Tongue (tissue), 2 donors: Measurements from ENCODE around the gene ANKS1A. TPM values are rescaled to one million over a fixed set of nuclear protein-coding genes. Genes with fewer than 3 reads are reported as not detected.

Source experiments
- DNase-seq: peaks from one replicate; pipeline ENCODE4 v3.0.0-alpha.2; 2015
- total RNA-seq: library from RNA; depleted of rRNA; stranded (reverse); fragments of >200 nt; gene quantifications from one replicate; pipeline ENCODE4 v1.2.3, GENCODE V29; 2014

ANKS1A gene
- total RNA-seq, 1 donor from 2014 or later = 23.5 TPM

DNA sequence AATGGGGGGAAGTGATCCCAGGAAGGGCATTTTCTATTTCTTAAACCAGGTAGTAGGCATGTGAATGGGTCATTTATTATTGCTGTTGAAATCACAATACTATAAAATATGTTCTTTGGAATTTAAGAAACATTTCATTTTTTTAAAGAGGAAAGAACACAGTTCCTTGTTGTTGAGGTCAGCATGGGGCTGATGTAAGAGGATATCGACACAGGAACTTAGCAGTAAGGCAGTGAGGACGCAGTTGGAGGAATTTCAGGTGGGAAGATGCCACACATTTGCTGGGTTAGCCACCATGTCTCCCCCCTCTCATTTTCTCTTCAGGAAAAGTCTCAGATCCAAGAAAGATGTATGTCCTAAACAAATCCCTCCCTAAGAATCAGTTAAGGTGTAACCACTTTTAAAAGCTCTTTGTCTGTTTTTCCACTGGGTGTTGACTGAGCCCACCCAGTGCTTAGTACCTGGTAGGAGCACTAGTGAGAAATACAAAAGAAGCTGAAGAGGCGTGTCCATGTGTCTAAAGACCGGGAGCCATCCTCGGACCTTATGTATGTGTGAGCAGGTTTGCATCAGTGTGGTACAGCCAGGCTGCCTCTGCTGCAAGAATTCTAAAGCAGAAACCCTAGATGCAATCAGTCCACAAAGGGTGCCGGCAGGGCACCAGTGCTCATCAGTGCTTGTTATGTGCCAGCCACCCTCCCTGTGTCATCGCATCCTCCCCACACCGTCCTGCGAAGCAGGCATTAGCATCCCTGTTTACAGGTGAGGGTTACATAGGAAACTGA lies 153.2 kb downstream of the ANKS1A start:
- no peak for DNase-seq

DNA sequence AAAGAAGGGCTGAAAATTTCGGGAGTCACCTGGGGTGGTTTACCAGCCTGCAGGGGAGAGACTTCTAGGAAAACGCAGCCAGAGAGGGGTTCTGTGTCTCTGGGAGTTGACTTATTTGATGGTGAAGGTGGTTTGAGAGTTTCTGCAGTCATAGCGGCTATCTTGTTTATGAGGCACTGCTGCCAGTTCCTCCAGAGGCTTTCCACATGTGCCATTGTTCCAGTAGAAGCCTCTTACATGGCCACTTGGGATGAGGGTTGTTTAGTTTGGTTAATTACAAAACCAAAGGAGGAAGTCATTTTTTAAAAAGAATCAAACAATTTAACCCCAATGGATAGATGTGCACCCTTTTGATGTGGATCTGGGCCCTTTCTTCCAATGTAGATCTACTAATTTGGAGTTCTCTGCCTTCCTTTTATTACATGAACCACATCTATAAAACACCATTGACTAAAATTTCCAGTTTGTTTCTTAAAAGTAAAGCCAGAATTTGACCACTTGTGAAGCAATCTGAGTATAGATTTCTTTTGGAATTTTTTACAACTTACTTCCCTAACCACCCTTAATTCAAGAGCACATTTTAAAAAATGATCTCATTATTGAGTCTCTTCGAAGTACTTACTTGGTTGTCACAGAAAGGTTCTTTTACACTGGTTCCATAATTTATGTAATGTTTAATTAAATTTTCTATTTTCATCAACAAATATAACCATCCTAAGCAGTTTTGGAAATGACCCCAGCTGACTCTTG lies 154.5 kb downstream of the ANKS1A start:
- DNase-seq = no peak

DNA sequence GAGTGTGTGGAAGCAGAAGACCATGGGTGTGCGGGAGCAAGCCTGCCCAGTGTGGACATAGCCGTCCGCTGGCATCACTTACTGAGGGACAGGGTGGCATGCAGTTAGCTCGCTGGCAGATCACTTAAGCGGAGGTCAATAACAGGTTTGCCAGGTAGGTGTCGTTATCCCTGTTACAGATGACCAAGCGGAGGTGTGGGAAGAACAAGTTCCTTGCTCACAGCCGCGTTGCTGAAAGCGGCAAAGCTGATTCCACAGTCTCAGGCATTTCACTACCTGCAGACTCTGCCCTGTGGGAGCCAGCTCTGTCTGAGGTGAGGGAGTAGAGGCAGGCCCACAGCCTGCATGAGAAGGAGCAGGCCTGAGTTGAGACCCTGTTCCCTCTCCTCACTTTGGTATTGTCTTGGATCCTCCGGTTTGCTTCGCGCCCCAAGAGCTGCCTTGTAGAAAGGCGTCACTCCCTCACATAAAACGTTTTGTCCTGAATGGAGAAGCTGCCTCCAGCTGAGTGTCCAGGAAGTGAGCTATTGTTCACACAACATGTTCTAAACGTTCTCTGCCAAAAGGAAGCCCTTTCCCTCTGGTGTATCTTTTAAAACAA lies 155.2 kb downstream of the ANKS1A start:
- peak; percentile 48 for DNase-seq

DNA sequence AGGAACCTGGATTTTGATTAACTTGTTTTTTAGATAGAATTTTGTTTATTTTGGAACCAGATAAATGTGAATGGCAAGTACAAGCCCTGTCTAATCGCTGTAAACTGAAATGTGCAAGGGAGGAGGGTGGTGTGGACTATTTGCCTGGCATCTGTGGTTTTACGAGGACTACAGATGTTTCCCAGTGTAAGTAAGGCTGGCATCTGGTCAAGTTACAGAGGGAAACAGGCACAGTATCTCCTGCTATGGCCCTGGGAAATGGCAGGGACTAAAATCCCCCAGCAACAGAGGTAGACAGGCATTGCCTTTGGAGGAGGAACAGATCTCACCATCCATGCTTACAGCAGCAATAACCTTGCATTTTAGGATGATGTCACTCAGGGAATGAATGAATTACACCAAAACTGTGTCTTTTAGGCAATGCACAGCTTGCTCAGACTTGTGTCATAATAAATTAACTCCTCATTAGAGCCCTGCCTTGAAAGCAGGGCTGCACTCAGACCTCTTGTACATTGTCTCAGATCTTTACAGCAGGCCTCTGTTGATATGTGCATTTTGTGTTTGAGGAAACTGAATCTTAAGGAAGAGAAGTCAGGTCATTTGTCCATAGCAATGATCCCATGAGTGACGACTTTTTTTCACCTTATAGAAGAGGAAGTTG lies 155.8 kb downstream of the ANKS1A start:
- DNase-seq = peak; percentile 54

DNA sequence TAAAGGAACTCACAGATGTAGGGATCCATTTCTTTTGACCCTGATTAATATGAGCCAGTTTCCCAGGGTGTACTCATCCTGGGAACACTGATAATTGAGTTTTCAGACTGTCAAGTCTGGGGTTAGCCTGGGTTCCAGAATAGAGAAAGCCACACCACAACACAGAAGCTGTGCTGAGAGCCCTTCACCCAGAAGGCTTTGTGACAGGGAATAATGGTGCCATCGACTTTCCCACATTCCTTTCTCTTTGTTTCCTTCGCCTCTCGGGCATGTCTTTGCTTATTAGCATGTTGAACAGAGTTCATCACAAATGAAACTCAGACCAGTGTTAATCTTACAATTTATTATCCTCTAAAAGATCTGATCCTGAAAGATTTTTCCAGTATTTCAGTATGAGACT lies 157.0 kb downstream of the ANKS1A start:
- no peak for DNase-seq

DNA sequence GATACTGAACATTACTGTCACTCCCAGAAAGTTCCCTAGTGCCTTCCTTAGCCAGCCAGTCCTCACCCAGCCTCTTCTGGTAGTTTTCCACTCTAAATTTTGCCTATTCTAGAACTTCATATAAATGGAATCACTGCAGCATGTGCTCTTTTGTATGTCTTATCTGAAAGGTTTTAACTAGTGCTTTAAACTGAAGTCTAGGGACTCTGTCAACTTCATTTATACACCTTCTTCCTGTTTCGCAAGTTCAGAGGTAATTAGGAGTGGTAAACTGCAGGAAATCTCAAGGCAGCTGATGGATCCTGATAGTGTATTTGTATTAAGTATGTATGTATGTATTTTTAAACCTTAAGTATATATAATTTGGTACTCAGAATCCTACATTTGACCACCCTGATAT lies 157.8 kb downstream of the ANKS1A start:
- DNase-seq = no peak

DNA sequence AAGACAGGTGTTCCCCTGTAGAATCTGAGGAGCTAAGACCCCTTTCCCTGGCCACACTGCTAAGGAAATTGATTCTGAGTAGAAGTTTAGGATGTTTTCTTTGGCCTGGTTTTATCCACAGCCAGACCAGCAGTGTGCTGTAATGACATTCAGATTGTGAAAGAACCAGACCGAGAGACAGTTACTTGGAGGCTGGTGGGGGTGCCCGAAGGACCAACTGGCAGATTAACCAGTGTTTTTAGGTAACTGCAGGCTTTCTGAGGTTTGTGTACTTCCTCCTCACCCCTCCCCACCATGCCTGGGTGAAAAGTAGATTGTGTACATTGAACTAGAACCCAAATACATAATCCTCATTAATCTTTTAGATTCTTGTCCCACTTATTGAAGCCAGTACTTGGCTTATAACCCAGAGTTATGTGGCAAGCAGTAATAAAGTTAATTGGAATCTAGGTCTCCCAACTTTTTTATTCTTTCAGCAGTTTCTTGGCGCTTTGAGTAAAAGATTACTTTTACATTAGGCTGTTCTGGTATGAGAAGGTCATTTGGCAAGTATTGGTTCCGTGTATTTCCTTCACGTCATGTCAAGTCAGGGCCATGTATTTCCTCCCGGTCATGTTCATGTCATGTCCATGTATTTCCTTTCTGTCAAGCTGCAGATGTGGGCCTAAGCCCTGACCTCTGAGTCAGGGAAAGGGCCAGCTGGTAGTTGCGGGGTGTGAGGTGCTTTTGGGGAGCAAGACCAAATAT lies 158.4 kb downstream of the ANKS1A start:
- DNase-seq = no peak

DNA sequence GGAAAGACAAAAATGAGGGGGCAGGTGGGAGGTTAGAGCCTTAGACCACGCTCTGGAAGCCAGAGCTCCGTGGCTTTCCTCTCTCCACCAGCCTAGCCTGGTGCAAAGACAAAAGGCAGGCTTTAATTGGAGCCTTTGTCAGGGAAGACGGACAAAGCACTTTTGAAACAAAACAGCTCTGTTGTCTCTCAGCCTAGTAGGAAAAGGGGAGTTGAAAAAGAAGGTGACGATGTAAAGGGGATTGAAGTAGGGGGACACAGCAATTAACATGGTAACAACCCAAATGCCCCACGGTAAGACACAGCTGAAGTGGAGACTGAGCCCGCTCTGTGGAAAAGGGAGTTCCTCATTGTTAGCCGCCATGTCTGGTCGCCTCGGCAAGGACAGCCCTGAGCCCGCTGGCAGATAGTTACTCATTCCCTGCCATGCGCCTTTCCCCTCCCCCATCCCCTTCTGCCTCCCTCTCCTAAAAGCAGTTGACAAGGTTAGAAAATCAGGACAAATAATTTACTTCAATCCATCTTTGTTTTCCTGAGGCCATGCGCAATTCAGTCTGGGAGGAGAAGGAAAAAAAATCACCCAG lies 159.1 kb downstream of the ANKS1A start:
- no peak for DNase-seq

DNA sequence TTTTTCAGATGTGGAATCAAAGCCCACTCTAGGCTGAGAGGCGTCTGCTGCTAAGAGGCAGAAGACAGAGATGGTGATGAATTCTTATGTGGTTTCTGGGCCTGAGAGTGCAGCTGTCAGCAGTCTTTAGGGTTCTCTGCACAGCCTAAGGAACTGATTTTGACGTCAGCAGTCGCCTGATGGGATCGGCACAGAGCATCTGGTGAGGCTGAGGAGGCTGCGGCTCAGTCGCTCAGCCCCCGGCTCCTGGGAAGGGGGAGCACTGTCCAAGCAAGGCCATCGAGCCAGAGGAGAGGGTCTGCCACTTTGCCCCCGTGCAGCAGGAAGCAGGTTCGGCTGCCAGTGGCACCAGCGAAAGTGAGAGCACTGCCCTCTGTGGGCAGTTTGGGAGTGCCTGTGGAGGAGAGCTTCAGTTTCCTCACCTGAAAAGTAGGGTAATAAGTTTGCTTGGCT lies 159.6 kb downstream of the ANKS1A start:
- peak; percentile 88 for DNase-seq

DNA sequence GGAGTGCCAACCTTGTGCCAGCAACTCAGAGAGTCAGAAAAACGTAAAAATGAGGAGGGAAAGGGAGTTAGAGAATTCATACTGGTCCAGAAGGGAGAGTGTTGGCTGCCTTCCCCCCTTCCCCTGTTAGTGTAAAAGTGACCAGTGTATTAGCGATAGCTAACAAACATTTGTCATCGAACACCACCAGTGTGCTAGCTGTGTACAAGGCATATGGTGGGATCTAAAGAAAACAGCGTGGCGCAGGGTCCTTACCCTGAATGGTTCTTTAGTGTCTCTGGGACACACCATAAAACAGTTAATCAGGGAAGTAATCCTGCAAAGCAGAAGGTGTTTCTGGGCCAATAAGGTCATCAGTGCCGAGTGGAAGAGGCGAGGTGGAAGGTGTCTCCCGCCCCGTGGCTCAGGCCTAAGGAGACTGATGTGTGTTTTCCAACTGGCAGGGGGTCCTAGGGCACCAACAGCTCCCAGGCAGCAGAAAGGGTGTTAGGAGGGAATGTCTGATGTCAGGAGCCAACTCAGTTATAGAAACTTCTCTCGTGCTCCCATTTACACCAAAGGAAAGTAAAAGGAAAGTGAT lies 160.2 kb downstream of the ANKS1A start:
- DNase-seq = no peak

DNA sequence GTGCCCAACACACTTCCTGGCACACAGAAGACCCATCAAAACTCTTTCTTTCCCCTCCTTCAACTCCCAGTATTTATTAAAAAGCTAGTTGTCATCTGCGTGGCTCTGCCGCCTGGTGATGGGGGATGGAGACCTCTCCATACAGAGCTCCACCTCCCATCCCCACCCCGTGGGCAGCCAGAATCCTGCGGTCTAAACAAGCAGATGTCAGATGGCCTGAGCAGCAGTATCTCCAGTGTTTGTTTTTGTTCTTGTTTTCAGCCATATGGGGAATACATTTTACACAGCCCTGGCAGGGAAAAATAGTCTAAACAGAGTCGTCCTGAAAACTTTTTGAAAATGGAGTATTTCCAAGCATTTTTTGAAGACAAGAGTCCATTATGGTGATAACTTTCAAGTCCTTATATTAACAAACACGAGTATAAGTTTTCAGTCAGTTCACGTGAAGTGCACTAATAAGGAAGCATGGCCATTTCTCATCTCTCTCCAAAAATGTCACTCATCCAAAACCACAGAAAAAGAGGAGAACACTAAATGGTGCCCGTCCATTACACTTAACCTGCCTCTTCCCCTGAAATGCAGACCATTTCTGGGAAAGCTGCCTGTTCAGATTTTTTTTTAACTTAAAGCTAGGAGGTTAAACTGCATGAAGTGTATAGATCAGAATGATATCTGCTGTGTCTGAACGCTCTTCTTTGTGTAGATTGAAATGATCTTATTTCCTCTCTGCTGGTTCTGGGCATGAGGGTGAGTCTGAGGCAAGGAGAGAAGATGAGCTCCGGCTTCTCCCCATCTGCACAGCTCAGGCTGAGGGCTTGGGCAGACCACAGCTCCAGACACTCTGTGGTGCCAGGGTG lies 161.1 kb downstream of the ANKS1A start:
- peak; percentile 78 for DNase-seq

DNA sequence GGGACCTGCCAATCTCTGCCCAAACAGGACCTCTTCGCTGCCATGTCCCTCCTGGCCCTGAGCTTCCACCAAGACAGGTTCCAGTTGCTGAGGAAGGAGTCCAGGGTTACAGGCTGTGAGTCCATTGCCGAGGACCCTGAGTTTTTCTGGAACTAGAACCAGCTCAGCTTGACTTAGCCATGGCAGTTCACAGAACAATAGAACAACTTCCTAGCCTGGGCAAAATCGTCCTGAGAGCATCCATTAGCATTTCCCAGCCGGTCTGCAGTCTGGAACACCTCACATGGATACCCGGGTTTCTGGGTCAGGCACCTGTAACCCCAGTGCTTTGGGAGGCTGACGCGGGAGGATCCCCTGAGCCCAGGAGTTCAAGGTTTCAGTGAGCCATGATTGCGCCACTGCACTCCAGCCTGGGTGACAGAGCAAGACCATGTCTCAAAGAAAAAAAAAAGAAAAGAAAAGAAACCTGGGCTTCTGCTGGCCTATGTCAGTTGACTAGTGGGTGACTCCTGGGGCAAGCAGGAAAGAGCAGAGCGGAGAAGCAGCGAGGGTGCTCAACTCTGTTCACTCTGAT lies 161.8 kb downstream of the ANKS1A start:
- DNase-seq = no peak

DNA sequence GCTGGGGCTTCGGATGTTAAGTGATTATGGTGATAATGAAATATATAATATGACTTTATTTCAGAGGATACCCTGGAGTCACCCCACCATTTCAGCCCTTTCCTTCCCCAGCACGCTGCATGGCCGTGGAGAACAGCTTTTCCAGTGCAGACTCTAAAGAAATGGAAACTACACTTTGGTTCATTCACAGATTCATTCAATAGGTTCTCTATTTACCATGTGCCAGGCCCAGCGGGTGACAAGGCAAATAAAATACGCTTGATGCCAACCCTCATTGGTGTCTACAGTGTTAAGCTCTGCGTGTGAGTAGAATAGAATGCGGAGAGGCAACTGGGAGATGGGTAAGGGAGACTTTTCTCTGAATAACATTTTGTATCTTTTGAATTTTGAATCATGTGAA lies 162.3 kb downstream of the ANKS1A start:
- no peak for DNase-seq

DNA sequence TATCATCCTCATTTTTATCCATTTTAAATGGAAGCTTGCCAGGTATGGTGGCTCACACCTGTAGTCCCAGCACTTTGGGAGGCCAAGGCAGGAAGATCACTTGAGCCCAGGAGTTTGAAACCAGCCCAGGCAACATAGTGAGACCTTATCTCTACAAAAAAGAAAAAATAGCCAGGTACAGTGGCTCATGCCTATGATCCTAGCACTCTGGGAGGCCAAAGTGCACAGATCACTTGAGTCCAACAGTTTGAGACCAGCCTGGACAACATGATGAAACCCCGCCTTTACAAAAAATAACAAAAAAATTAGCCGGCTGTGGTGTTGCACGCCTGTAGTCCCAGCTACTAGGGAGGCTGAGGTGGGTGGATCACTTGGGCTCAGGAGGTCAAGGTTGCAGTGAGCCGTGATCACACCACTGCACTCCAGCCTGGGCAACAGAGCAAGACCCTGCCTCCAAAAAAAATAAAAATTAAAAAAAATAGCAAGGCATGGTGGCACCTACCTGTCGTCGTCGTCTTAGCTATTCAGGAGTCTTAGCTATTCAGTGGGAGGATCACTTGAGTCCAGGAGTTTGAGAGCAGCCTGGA lies 163.0 kb downstream of the ANKS1A start:
- DNase-seq = no peak

DNA sequence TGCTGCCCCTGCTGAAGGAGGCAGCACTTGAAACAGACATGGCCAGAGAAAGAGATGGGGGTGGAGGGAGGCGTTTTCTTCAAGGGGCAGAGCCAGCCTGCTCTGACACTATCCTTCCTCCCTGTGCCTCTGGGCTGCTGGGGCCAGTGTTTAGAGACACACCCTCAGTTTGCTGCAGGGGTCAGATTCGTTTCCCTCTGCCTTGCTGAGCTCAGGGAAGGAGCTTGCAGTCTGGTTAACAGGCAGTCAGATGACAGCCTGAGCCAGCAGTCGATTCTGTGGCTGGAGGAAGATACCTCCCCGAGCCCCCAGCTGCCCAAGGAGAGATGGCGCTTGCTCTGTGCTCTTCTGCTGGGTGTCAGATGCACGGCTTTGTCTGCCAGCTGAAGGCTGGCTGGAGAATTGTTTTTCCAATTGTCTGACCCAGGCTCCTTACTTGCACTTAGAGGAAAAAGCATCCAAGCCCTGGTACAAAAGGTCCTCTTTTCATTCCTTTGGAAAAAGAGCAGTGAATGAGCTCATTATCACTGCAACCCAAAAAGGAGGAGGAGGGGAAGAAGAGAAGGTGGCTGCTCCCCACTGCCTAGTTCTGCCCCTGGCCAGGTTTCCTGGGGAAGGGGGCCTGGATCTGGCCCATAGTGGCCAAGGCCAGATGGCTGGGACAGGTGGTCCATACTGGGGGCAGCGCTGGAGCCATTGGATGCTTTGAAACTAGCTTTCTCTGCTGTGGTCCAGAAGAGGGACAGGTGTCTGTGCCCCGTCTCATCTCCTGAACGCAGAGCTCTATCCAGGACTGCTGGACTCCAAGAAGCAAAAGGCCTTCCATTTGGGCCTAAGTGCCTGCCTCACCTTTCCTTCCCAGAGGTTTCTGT lies 163.9 kb downstream of the ANKS1A start:
- peak; percentile 68 for DNase-seq

DNA sequence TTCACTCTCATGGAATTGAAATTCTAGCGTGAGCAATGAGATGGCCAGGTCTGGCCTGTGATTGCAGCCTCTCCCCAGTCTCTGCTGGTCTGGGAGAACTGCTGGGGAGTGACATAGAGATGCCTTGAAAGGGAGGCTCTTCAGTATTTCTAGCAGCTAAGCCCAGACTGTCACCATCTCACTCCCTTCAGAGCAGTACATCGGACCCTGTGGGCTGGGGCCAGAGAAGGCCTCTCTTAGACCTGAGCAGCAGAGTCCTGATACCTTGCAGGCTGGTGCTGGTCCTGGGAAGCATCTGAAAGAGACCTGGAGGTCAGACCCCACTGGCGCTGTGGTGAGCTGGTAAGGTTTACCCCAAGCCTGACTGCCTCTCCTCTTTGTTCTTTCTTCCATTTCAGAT lies 164.6 kb downstream of the ANKS1A start:
- DNase-seq = no peak

DNA sequence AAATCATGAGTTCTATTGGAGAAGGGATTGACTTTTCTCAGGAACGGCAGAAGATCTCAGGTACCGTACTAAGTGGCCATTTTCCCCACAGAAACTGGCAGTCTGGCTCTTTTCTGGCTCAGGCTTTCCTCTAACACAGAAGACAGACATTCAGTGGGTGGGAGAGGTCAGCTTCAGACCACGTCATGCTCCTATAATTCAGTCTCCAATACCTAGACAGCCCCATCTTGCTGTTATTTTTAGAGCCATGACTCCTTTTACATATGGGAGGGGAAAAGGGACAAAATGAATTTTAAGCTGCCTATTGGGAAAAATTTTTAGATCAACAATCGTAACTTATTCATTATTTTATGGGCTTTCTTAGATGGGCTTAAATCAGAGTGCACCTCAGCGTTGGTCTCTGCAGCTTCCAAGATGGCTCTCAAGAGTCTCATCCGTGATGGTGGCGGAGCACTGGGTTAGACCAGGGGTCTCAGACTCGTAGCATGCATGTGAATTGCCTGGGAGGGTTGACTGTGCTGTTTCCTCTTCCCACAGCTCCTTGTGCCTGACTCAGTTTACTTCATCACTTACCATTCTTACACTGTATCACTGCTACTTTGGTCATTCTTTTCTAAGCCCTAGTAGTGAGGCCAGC lies 165.2 kb downstream of the ANKS1A start:
- DNase-seq = no peak

DNA sequence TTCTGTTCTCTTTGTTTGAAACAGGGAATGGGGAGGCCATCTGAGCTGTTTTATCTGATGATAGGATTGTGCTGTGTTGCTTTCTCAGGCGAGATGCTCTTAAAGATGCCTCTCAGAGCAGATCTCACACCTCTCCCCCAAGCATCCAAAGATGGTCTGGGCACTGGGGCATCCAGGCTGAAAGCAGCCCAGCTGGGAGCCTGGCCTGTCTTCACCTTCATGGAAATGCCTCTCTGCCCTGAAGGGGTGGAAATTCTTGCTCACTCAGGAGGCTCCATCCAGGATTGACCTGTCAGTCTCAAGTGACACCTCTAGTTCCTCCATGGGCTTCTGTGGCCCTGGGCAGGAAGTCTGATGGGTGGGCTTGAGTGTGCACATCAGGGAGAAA lies 165.7 kb downstream of the ANKS1A start:
- no peak for DNase-seq
